GM12873 (cell line): ENCODE measurements around the gene YTHDC2.

Source experiments
- CTCF ChIP-seq: IDR thresholded peaks from 2 replicates; pipeline ENCODE4 v1.5.1; 2012; ENCODE audit warnings: low read depth, mild to moderate bottlenecking, moderate library complexity, low read length, control low read depth; ENCODE audit not compliant: insufficient read depth; ENCODE audit errors: missing control alignments

YTHDC2 gene

GRCh38 chr5:113513384-113514288 is at the start of gene YTHDC2:
Gene YTHDC2, plus strand, starts transcription at chr5:113513694. Its CDS starts 202 bp downstream, at chr5:113513896.
- TF ChIP-seq CTCF: peak; percentile 28

DNA sequence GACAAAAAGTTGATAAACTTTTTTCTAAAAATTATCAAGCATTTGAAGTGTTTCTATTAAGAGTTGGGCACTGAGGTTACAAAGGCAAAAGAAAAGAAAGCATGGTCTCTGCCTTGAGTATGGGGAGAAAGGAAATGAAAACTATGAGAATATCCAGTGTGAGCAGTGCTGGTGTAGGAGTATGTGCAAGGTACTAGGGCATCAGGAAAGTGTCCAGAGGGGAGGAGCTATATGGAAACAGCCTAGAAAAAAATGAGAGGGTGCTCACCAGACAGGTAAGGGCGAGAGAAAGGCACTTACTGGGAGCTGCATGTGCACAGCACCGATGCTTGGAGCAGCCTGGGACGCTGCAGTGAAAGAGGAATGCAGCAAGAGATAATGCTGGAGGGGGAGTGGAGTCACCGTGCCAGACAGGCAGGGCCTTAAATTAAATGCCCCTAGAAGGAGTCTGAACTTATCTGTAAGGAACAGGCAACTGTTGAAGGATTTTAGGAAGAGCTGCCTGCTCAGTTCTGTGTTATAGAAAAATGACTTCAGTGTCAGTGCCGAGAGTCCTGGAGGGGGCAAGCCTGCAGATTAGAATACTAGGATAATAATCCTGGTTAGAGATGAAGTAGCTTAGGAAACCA is 39.3 kb upstream of the YTHDC2 start:
- no peak for TF ChIP-seq CTCF

DNA sequence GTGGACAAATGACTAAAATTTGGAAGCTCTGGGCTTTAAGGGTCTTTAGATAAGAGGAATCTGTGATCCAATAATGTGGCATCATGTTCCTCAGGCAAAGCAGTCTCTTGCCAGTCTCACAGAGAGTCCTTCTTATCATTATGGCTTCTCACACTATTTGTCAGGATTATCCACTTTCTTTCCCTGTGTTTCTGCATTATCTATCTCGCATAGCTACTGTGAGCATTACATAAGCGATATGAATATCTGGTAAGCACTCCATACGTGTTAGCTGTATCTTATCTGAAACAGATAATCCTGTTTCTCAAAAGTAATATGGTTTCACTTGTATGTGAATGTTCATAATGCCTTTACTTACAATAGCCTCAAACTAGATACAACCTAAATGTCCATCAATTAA is 34.8 kb upstream of the YTHDC2 start:
- no peak for TF ChIP-seq CTCF

DNA sequence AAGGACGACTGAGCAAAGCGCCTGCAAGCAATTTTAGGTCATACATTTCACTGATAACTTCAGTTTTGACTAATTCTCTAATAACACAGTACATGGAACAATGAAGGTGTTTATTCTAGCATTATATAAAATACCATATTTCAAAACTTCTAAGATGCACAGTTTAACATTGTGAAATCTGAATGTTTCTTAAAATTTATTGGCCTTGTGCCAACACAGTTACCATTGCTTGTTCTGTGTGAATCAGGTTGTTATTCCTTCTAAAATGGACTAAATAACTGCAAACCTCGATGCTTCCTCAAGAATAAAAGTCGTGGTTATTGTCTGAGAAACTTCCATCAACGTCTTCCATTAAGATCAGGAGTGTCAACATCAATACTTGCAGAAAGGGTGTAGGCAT is 33.3 kb upstream of the YTHDC2 start:
- TF ChIP-seq CTCF: no peak

DNA sequence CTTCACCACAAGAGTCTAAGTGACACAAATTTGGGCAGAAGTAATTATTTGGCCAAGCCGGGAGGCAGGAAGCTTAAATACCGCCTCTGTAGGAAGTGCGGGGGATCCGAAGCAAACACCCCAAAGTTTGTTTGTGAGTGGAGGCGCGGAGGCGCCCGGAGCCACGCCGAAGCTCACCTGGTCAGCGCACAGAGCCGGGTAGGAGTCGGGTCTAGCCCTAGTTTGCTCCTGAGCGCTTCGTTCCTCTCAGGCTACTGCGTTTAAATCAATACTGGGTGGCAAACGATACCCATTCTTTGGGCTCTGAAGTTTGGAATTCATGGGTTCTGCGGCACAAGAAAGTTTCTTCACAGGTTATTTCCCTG is 26.1 kb upstream of the YTHDC2 start:
- no peak for TF ChIP-seq CTCF

DNA sequence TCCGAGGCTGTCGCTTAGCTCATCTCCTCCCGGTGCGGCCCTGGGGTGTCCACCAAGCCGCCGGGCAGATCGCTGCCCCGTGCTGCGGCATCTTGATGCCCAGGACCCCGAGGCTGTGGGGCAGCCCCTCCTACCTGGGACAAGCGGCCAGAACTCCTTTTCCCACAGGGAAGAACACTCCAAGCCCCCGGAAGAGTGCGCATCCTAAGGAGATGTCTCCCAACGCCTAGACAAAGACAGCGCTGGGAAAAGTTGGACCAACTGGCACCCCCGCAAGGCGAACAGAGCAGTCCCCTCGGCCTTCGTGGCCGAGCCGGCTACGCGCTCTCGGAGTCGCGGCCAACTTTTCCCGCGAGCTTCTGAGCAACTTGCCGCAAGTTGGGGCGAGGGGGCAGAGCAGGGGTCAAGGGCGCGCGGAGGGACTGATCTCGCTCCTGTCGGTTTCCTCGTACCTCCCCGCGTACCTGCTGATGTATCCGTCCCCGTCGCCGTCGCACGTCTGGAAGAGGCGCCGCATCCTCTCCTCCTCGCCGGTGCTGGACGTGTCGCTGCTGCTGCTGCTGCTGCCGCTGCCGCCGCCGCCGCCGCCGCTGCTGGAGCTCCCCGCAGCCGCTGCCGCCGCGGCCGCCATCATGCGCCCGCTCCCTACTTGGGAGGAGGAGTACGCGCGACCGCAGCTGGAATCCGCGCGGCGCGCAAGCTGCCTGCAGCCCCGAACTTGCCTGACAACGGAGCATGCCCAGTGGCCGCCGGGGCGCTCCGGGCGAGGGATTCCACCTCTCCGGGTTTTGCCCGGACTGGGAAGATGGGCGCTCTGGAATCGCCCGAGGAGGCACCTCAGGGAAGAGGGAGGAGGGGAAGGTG is 25.5 kb upstream of the YTHDC2 start, which contains the start of gene MCC:
Gene MCC (minus strand): TSS at position 673 of the 864 bp plus-strand sequence.
- TF ChIP-seq CTCF: no peak
